ENCODE results near the gene ROS1. TPM values are rescaled to one million over a fixed set of nuclear protein-coding genes. Genes with fewer than 3 reads are reported as not detected.

The ROS1 gene
- total RNA-seq, 4 donors from 2014 or later, result under 0.01 to 0.17 TPM; not detected in 2

- TF ChIP-seq, protein P1, sequence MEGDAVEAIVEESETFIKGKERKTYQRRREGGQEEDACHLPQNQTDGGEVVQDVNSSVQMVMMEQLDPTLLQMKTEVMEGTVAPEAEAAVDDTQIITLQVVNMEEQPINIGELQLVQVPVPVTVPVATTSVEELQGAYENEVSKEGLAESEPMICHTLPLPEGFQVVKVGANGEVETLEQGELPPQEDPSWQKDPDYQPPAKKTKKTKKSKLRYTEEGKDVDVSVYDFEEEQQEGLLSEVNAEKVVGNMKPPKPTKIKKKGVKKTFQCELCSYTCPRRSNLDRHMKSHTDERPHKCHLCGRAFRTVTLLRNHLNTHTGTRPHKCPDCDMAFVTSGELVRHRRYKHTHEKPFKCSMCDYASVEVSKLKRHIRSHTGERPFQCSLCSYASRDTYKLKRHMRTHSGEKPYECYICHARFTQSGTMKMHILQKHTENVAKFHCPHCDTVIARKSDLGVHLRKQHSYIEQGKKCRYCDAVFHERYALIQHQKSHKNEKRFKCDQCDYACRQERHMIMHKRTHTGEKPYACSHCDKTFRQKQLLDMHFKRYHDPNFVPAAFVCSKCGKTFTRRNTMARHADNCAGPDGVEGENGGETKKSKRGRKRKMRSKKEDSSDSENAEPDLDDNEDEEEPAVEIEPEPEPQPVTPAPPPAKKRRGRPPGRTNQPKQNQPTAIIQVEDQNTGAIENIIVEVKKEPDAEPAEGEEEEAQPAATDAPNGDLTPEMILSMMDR (IDR thresholded peaks at IDR 0.05; ENCODE audit: low read depth), result no peak
Measured at GRCh38 chr6:117464700-117465099, 39.0 kb upstream of the ROS1 start.

DNA sequence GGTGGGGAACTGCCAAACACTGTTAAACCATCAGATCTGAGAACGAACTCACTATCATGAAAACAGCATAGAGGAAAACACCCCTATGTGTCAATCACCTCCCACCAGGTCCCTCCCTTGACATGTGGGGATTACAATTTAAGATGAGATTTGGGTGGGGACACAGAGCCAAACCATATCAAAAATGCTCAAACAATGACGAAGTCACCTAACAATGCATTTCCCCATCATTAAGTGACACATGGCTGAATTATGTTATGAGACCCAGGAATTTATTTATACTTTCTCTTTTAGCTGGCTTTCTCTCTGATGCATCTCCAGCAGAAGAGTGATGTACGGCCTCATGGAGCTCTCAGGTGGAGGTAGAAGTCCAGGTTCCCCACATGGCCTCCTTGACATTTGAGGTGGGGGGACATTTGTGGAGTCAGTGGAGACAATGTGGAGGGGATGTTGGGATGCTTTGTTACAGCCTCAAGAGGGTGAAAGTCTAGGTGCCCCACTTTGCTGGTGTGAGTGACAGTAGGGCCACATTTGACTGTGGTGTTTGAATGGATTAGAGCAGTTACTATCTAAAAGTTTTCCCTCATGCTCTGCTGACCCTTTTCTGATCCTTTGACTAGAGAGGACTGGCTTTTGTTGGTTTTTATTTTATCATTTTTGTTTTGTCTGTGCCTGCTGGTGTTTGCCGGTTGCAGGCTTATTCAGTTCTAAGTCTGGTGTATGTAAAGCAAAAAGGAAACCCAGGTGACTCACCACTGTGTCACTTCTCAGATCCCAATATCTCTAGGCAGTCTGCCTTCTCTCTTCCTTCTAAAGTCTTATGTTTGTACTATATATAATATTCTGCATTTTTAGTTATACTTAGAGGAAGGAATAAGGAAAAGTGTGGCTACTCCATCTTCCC is 38.3 kb upstream of the ROS1 start:
- TF ChIP-seq, protein P1 (IDR thresholded peaks at IDR 0.05; ENCODE audit: low read depth), result no peak

- TF ChIP-seq, protein P1 (IDR thresholded peaks at IDR 0.05; ENCODE audit: low read depth), result no peak
Measured at GRCh38 chr6:117459204-117459944, 33.6 kb upstream of the ROS1 start.

- TF ChIP-seq, protein P1 (IDR thresholded peaks at IDR 0.05; ENCODE audit: low read depth), result no peak
Measured at GRCh38 chr6:117456998-117457397, 31.3 kb upstream of the ROS1 start.

- TF ChIP-seq, protein P1 (IDR thresholded peaks at IDR 0.05; ENCODE audit: low read depth), result no peak
Measured at GRCh38 chr6:117456250-117456649, 30.5 kb upstream of the ROS1 start.

DNA sequence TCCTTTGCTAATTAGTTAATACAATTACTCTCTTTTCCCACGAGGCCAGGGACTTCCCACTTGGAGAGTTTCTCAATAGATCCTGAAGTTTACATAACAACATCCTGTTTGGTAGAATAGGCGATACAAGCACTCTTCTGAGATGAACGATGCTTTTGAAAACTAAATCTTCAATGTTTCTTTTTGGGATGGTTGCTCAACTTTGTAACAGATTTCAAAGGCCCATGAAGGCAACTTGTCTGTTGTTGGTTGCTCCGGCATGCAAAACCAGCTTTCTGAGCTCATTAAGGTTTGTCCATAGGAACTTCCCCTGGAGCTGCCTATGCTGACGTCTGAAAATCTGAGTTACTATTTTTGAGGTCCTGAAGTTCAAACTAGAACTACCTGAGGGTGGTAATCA is 25.9 kb upstream of the ROS1 start:
- TF ChIP-seq, protein P1 (IDR thresholded peaks at IDR 0.05; ENCODE audit: low read depth), result no peak

Measured in subcutaneous adipose tissue (tissue), 4 donors.